Measurements from ENCODE around the gene OR2Y1. TPM values are rescaled to one million over a fixed set of nuclear protein-coding genes. Genes with fewer than 3 reads are reported as not detected.

The OR2Y1 gene
- not detected in 2 replicates for total RNA-seq (ENCODE audit: low replicate concordance)

GRCh38 chr5:180739958-180740357 lies at the start of gene OR2Y1:
TSS of gene OR2Y1 (minus strand) at chr5:180740058. CDS start at chr5:180740058, 0 bp downstream.

Other genes with a start within 250 kb of the OR2Y1 start
- 5.3 and 12.1 TPM in 2 replicates for gene CNOT6, start 245.7 kb downstream of the OR2Y1 start, total RNA-seq (ENCODE audit: low replicate concordance)
- gene SCGB3A1, start 148.6 kb downstream of the OR2Y1 start, total RNA-seq (ENCODE audit: low replicate concordance), result not detected in 2 replicates
- 2.3 TPM in 1 of 2 replicates, not detected in the other for gene FLT4, start 90.5 kb downstream of the OR2Y1 start, total RNA-seq (ENCODE audit: low replicate concordance)
- 61.0 and 62.0 TPM in 2 replicates for gene MGAT1, start 62.7 kb upstream of the OR2Y1 start, total RNA-seq (ENCODE audit: low replicate concordance)
- 18.3 and 18.6 TPM in 2 replicates for gene ZFP62, start 121.2 kb upstream of the OR2Y1 start, total RNA-seq (ENCODE audit: low replicate concordance)
- gene BTNL8, start 159.1 kb upstream of the OR2Y1 start, total RNA-seq (ENCODE audit: low replicate concordance), result under 0.01 TPM in 1 of 2 replicates, not detected in the other
- not detected in 2 replicates for gene BTNL3, start 248.8 kb upstream of the OR2Y1 start, total RNA-seq (ENCODE audit: low replicate concordance)